Measurements from ENCODE around the gene SGTA.

GRCh38 chr19:2711172-2711874 is 71.8 kb downstream of the SGTA start:
- no peak for TF ChIP-seq POLR2A (IDR thresholded peaks at IDR 0.05; ENCODE audit: low read length)
- no peak for TF ChIP-seq GATA1 (IDR thresholded peaks at IDR 0.05; ENCODE audit: low read depth, low read length)

Data from erythroblast (primary cell).